Mesenchymal stem cell (in vitro differentiated cells and primary cell): ENCODE results near the gene RAET1L.

Source experiments
- DNase-seq: peaks from one replicate; pipeline ENCODE4 v3.0.0-alpha.2; 2013
- H2AFZ ChIP-seq: one replicate; pipeline ENCODE4 v1.6.1; 2013; ENCODE audit warnings: low read depth, mild to moderate bottlenecking, control low read depth, inconsistent platforms, low read length, moderate library complexity
- H2AK5ac ChIP-seq: 2 replicates; pipeline ENCODE4 v1.6.1; 2013; ENCODE audit warnings: low read length, moderate library complexity, mild to moderate bottlenecking, inconsistent platforms; ENCODE audit not compliant: severe bottlenecking
- H2BK120ac ChIP-seq: one replicate; pipeline ENCODE4 v1.6.1; 2013; ENCODE audit warnings: low read depth, mild to moderate bottlenecking, inconsistent platforms, low read length, moderate library complexity
- H2BK12ac ChIP-seq, 2 experiments: one replicate each; pipeline ENCODE4 v1.6.1; 2013; ENCODE audit warnings: inconsistent platforms in 2 of 2, low read length in 2 of 2, mild to moderate bottlenecking in 2 of 2, moderate library complexity in 2 of 2, control low read depth in 1 of 2
- H2BK15ac ChIP-seq: one replicate; pipeline ENCODE4 v1.6.1; 2013; ENCODE audit warnings: mild to moderate bottlenecking, low read depth, inconsistent platforms; ENCODE audit not compliant: poor library complexity, severe bottlenecking
- H2BK5ac ChIP-seq: 2 replicates; pipeline ENCODE4 v1.6.1; 2013; ENCODE audit warnings: low read depth, mild to moderate bottlenecking, low read length, control low read depth, inconsistent platforms; ENCODE audit not compliant: poor library complexity, severe bottlenecking
- H3K14ac ChIP-seq, 2 experiments: one replicate each; pipeline ENCODE4 v1.6.1; 2013; ENCODE audit warnings: inconsistent platforms in 2 of 2, low read length in 2 of 2, control low read depth in 1 of 2, mild to moderate bottlenecking in 1 of 2, moderate library complexity in 1 of 2
- H3K18ac ChIP-seq, 2 experiments: one replicate each; pipeline ENCODE4 v1.6.1; 2013; ENCODE audit warnings: inconsistent platforms in 2 of 2, low read length in 2 of 2, control low read depth in 1 of 2, low read depth in 1 of 2, mild to moderate bottlenecking in 1 of 2
- H3K23ac ChIP-seq, 2 experiments: one replicate each; pipeline ENCODE4 v1.6.1; 2013; ENCODE audit warnings: inconsistent platforms in 2 of 2, low read length in 2 of 2, mild to moderate bottlenecking in 2 of 2, moderate library complexity in 2 of 2, control low read depth in 1 of 2
- H3K27ac ChIP-seq: 2 replicates; pipeline ENCODE4 v1.5.1; 2013; ENCODE audit warnings: mild to moderate bottlenecking, moderate library complexity, low read length, control low read depth, inconsistent platforms; ENCODE audit not compliant: poor library complexity, severe bottlenecking
- H3K27me3 ChIP-seq, 2 experiments: 2 replicates each; pipeline versions ENCODE4 v1.6.1 to v1.7.0; 2013; ENCODE audit warnings: low read length in 2 of 2, mild to moderate bottlenecking in 2 of 2, moderate library complexity in 2 of 2, control low read depth in 1 of 2, inconsistent platforms in 1 of 2; ENCODE audit not compliant: control insufficient read depth in 1 of 2, insufficient read depth in 1 of 2
- H3K36me3 ChIP-seq, 2 experiments: 2 replicates each; pipeline versions ENCODE4 v1.6.1 to v1.7.0; 2013; ENCODE audit warnings: low read length in 2 of 2, control low read depth in 1 of 2, inconsistent platforms in 1 of 2, low read depth in 1 of 2, mild to moderate bottlenecking in 1 of 2; ENCODE audit not compliant: insufficient read depth in 2 of 2, control insufficient read depth in 1 of 2
- H3K4ac ChIP-seq, 2 experiments: one replicate each; pipeline ENCODE4 v1.6.1; 2013; ENCODE audit warnings: inconsistent platforms in 2 of 2, low read length in 2 of 2, mild to moderate bottlenecking in 2 of 2, moderate library complexity in 2 of 2, control low read depth in 1 of 2, low read depth in 1 of 2
- H3K4me1 ChIP-seq: 2 replicates; pipeline ENCODE4 v1.6.1; 2013; ENCODE audit warnings: low read depth, low read length, control low read depth; ENCODE audit not compliant: control insufficient read depth, insufficient read depth
- H3K4me2 ChIP-seq: 2 replicates; pipeline ENCODE4 v1.6.1; 2013; ENCODE audit warnings: low read length, mild to moderate bottlenecking, inconsistent platforms; ENCODE audit not compliant: poor library complexity, severe bottlenecking
- H3K4me3 ChIP-seq, 2 experiments: 2 replicates each; pipeline versions ENCODE4 v1.5.1 to v1.7.0; 2013; ENCODE audit warnings: low read length in 2 of 2, mild to moderate bottlenecking in 2 of 2, control low read depth in 1 of 2, low read depth in 1 of 2; ENCODE audit not compliant: insufficient read depth in 1 of 2
- H3K79me1 ChIP-seq: replicated peaks from 2 replicates; pipeline ENCODE4 v1.6.1; 2013; ENCODE audit warnings: mild to moderate bottlenecking, control low read depth, low read length, inconsistent platforms; ENCODE audit not compliant: poor library complexity, severe bottlenecking
- H3K9ac ChIP-seq: 2 replicates; pipeline ENCODE4 v1.7.0; 2013; ENCODE audit warnings: mild to moderate bottlenecking, low read length, moderate library complexity
- H3K9me3 ChIP-seq: 2 replicates; pipeline ENCODE4 v1.7.0; 2013; ENCODE audit warnings: mild to moderate bottlenecking, low read length; ENCODE audit not compliant: control insufficient read depth
- H4K8ac ChIP-seq: one replicate; pipeline ENCODE4 v1.6.1; 2013; ENCODE audit warnings: inconsistent platforms, mild to moderate bottlenecking, low read length, moderate library complexity
- H4K91ac ChIP-seq: one replicate; pipeline ENCODE4 v1.6.1; 2013; ENCODE audit warnings: mild to moderate bottlenecking, low read length, inconsistent platforms
- WGBS: methylation state at CpG from one replicate; pipeline ENCODE4 v1.1.7; 2013; ENCODE audit warnings: mixed read lengths; 5-methylcytosine and 5-hydroxymethylcytosine counted together

The RAET1L gene

DNA sequence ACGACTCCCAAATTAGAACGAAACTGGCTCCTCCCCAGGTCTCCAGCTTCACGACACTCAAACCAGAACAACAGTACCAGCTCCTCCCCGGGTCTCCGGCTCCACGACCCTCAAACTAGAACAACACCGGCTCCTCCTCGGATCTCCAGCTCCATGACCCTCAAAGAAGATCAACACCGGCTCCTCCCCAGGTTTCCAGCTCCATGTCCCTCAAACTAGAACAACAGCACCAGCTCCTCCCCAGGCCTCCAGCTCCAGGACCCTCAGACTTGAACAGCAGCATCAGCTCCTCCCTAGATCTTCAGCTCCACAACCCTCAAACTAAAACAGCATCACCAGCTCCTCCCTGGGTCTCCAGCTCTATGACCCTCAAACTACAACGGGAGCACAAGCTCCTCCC is 29.8 kb upstream of the RAET1L start:
- H3K4me1 ChIP-seq: no peaks in the 10 kb centered on the region
- no peak for DNase-seq
- no peaks in the 10 kb centered on the region for H3K79me1 ChIP-seq
- no peak overlapping the region for H3K27ac ChIP-seq
- H4K91ac ChIP-seq: no peak overlapping the region
- 86% methylated on average over 10 of the region's 10 CpGs for WGBS
- no peak overlapping the region for H3K4me2 ChIP-seq
- no peak overlapping the region for H2BK15ac ChIP-seq
- H3K14ac ChIP-seq: no peak overlapping the region
- H3K4ac ChIP-seq: no peak overlapping the region
- H3K27me3 ChIP-seq: peaks cover 41 to 75% of the 10 kb centered on the region in 2 experiments
- no peak overlapping the region for H3K4me3 ChIP-seq
- H2AK5ac ChIP-seq: no peak overlapping the region
- no peak overlapping the region for H3K23ac ChIP-seq
- H2BK5ac ChIP-seq: no peak overlapping the region
- H2BK12ac ChIP-seq: no peak overlapping the region
- H2BK120ac ChIP-seq: no peak overlapping the region
- no peaks in the 10 kb centered on the region for H3K9me3 ChIP-seq
- no peak overlapping the region for H4K8ac ChIP-seq
- H3K36me3 ChIP-seq: no peaks in the 10 kb centered on the region
- H3K18ac ChIP-seq: no peak overlapping the region
- no peak overlapping the region for H2AFZ ChIP-seq
- H3K9ac ChIP-seq: no peak overlapping the region

DNA sequence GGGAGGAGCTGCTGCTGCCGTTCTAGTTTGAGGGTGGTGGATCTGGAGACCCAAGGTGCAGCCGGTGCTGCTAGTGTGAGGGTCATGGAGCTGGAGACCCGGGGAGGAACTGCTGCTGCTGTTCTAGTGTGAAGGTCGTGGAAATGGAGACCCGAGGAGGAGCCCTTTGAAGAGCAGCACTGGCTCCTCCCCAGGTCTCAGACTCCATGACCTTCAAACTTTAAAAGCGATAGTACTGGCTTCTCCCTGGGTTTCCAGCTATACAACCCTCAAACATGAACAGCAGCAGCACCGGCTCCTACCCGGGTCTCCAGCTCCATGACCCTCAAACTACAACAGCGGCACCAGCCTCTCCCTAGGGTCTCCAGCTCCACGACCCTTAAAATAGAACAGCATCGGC is 28.1 kb upstream of the RAET1L start:
- Histone ChIP-seq H2AFZ (no peak overlapping the region), H4K8ac (no peak overlapping the region), H2BK120ac (no peak overlapping the region), H3K14ac (no peak overlapping the region), H3K9me3 (no peaks in the 10 kb centered on the region), H3K4me2 (no peak overlapping the region), H2AK5ac (no peak overlapping the region), H3K23ac (no peak overlapping the region), H3K4ac (no peak overlapping the region), H3K9ac (no peak overlapping the region), H2BK12ac (no peak overlapping the region), H4K91ac (no peak overlapping the region), H3K27ac (no peak overlapping the region), H3K36me3 (no peaks in the 10 kb centered on the region), H3K4me1 (no peaks in the 10 kb centered on the region), H2BK15ac (no peak overlapping the region), H3K79me1 (no peaks in the 10 kb centered on the region), H3K18ac (no peak overlapping the region), H3K4me3 (no peak overlapping the region), H3K27me3 (peaks cover 41 to 69% of the 10 kb centered on the region in 2 experiments), H2BK5ac (no peak overlapping the region)
- WGBS: 81% methylated on average over 11 of the region's 11 CpGs
- no peak for DNase-seq

DNA sequence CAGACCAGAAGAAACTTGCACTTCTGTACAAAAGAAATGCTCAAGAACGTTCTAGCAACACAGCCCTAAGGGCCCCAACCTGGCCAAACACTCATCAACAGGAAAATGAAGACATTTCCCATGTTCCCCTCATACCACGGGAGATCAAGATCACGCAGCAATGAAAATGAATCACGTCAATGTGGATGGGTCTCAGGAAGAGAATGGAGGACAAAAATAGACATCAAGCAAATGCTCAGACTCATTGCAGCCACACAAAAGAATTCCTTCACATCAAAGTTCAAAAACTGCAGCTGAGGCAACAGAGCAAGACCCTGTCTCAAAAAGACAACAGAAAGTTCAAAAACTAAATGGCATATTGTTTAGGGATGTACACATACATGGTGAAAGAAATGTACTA is 25.5 kb upstream of the RAET1L start:
- no peak overlapping the region for H2AFZ ChIP-seq
- no peak overlapping the region for H2BK120ac ChIP-seq
- no peaks in the 10 kb centered on the region for H3K9me3 ChIP-seq
- no peak overlapping the region for H3K4me2 ChIP-seq
- no peak for DNase-seq
- no peak overlapping the region for H3K4me3 ChIP-seq
- no peaks in the 10 kb centered on the region for H3K36me3 ChIP-seq
- no peaks in the 10 kb centered on the region for H3K79me1 ChIP-seq
- H2BK15ac ChIP-seq: no peak overlapping the region
- no peaks in the 10 kb centered on the region for H3K4me1 ChIP-seq
- H2AK5ac ChIP-seq: no peak overlapping the region
- no peak overlapping the region for H2BK5ac ChIP-seq
- H3K27me3 ChIP-seq: peaks cover 50 to 68% of the 10 kb centered on the region in 2 experiments
- H2BK12ac ChIP-seq: no peak overlapping the region
- no peak overlapping the region for H4K91ac ChIP-seq
- 68% methylated on average over 4 of the region's 4 CpGs for WGBS
- H3K27ac ChIP-seq: no peak overlapping the region
- no peak overlapping the region for H3K18ac ChIP-seq
- H3K14ac ChIP-seq: no peak overlapping the region
- no peak overlapping the region for H3K4ac ChIP-seq
- H3K9ac ChIP-seq: no peak overlapping the region
- H4K8ac ChIP-seq: no peak overlapping the region
- no peak overlapping the region for H3K23ac ChIP-seq

DNA sequence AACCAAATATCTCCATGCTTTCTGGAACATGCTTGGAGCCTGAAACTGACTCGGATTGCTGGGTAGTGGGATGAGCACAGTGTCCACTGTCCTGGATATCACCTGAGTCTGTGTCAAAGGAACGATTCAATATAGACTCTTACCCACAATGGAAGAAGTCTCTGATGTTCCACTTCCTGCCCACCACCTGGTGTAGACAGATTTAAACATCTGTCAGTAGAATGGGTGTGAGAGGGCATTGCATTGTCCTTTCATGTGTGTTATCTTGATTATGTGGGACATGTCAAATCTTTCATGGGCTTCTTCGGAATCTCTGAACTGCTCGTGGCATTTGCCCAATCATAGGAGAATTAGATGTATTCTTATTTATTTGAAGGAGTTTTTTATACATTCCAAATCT is 22.8 kb upstream of the RAET1L start:
- Histone ChIP-seq H3K4ac (no peak overlapping the region), H3K79me1 (no peaks in the 10 kb centered on the region), H3K18ac (no peak overlapping the region), H2BK12ac (no peak overlapping the region), H2BK15ac (no peak overlapping the region), H4K8ac (no peak overlapping the region), H2AFZ (no peak overlapping the region), H3K4me3 (no peak overlapping the region), H3K9me3 (no peaks in the 10 kb centered on the region), H2BK120ac (no peak overlapping the region), H2AK5ac (no peak overlapping the region), H3K23ac (no peak overlapping the region), H3K27me3 (peaks cover 40 to 57% of the 10 kb centered on the region in 2 experiments), H3K9ac (no peak overlapping the region), H3K4me2 (no peak overlapping the region), H3K27ac (no peak overlapping the region), H4K91ac (no peak overlapping the region), H2BK5ac (no peak overlapping the region), H3K14ac (no peak overlapping the region), H3K36me3 (no peaks in the 10 kb centered on the region), H3K4me1 (no peaks in the 10 kb centered on the region)
- no peak for DNase-seq
- 100% methylated on average over 1 of the region's 4 CpGs for WGBS
